NCI-H69 (cell line): ENCODE measurements around the gene GFOD1.
A peak's percentile ranks its signal among the peaks of the same experiment; 100 is the strongest.
"Not testable (repeated sequence)": the region's sequence is repeated elsewhere in the genome, so short reads cannot be mapped to it uniquely, and the experiment has no call there.

Source experiments
- DNase-seq: peaks from one replicate; lab custom pipeline; 2025; lab: John Stamatoyannopoulos, UW

The GFOD1 gene

GRCh38 chr6:13441778-13442177, 45.6 kb downstream of the GFOD1 start:
- DNase-seq = no peak

GRCh38 chr6:13439644-13440043, 47.8 kb downstream of the GFOD1 start:
- DNase-seq = no peak

GRCh38 chr6:13438126-13438525, 49.3 kb downstream of the GFOD1 start:
- DNase-seq = no peak

DNA sequence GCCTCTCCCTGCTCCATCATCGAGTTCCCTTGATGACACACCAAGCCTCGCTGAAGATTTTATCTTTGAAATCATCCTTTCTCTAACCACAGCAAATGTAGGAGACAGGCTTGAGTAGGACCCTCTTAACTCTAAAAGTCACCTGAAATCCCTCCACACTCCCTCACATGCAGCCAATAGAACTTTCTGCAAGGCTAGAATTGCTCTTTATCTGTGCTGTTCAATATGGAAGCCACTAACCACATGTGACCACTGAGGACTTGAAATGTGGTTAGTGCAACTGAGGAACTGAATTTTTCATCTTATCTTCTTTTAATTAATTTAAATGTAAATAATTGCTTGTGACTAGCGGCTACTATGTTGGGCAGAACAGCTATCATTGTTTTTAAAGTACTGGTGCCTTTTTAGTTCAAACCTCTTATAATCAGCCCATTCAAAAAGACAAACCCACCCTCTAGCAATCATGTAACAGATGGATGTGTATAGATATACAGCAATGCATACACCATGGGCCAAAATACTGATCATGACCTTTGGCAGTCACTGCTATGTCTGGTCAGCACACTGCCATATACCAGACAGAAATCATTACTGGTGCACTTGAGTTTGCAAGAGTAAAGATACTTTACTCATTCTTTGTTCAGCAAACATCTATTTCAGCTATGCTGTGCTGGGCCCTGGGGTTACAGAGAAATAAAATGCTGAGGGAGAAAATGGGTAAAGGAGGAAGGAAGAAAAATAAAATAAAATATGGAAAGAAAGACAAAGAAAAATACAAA, 50.0 kb downstream of the GFOD1 start:
- DNase-seq = no peak

GRCh38 chr6:13436399-13437217, 50.8 kb downstream of the GFOD1 start:
- DNase-seq = peak; percentile 40

GRCh38 chr6:13435477-13436246, 51.7 kb downstream of the GFOD1 start:
- DNase-seq = no peak

- no peak for DNase-seq
Observed at GRCh38 chr6:13434777-13435176, 52.6 kb downstream of the GFOD1 start.

DNA sequence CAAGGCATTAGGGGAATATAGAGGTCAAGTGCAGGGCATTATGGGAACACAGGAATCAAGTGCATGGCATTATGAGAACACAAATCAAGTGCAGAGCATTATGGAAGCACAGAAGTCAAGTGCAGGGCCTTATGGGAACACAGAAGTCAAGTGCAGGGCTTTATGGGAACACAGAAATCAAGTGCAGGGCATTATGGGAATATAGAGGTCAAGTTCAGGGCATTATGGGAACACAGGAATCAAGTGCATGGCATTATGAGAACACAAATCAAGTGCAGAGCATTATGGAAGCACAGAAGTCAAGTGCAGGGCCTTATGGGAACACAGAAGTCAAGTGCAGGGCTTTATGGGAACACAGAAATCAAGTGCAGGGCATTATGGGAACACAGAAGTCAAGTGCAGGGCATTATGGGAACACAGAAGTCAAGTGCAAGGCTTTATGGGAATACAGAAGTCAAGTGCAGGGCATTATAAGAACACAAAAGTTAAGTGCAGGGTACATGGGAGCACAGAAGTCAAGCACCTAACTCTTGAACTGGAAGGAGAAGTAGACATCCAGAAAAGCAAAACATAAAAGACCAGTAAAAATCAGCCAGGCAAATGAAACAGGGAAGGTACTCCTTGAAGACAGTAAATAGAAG, 53.1 kb downstream of the GFOD1 start:
- DNase-seq = not testable (repeated sequence)

GRCh38 chr6:13433709-13434121, 53.7 kb downstream of the GFOD1 start:
- DNase-seq = no peak

- no peak for DNase-seq
Observed at GRCh38 chr6:13432526-13433184, 54.7 kb downstream of the GFOD1 start.

DNA sequence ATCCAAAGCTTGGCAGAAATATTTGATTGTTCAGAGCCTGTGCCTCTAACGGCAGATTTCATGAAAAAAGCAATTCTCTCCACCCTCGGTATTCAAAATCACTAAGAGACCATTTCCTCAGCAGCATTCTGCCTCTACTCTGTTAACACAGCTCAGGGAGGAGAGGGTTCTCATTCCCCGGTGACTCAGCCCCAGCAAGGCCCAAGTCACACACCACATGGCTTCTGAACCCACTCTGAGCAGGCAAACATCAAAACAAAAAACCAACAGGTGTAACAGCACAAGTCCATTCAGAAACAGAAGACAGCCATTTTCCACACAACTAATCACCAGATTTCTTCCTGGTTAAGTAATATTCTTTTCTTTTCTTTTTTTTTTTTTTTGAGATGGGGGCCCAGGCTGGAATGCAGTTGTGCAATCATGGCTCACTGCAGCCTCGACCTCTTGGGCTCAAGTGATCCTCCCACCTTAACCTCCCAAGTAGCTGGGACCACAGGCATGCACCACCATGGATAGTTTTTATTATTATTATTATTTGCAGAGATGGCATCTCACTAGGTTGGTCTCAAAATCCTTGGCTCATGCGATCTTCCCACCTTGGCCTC, 55.4 kb downstream of the GFOD1 start:
- DNase-seq = peak; percentile 43

GRCh38 chr6:13431059-13431656, 56.2 kb downstream of the GFOD1 start:
- no peak for DNase-seq

- no peak for DNase-seq
Observed at GRCh38 chr6:13429406-13429753, 58.0 kb downstream of the GFOD1 start.

DNA sequence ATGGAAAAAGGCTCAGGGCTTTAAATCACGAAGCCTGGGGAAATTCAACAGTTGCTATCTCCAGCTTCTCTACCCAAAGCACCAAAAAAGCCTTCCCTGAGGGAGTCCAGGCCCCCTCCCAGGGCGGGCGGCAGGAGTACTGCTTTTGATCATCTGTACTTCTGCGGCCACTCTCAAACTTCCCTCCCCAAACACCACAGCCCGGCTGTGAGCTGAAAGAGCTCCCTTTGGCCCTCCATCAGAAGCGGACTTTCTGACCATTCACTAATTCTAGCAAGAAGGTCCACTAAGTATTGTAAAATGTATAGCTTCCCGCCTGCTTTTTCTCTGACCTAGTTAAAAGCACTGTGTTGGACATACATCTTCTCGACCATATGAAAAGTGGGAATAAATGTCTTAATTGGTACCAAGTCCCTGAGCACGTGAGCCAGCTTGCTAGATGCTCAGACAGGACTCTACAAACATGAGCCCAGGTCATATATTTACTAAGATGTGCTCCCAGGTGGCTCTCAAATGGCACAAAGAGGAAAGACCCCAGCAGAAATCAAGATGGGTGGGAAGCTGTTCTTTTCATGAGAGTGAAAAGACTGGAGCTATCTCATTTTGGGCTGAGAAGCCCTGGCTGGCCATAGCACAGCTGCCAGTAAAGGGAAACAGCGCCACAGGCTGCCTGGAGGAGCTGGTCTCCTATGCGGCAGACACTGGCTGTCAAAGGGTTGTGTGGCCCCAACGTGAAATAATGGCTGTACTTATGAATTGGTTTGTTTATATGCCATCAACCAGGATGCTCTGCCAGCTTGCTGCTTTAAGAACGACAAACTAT, 58.6 kb downstream of the GFOD1 start:
- peak; percentile 37 for DNase-seq

DNA sequence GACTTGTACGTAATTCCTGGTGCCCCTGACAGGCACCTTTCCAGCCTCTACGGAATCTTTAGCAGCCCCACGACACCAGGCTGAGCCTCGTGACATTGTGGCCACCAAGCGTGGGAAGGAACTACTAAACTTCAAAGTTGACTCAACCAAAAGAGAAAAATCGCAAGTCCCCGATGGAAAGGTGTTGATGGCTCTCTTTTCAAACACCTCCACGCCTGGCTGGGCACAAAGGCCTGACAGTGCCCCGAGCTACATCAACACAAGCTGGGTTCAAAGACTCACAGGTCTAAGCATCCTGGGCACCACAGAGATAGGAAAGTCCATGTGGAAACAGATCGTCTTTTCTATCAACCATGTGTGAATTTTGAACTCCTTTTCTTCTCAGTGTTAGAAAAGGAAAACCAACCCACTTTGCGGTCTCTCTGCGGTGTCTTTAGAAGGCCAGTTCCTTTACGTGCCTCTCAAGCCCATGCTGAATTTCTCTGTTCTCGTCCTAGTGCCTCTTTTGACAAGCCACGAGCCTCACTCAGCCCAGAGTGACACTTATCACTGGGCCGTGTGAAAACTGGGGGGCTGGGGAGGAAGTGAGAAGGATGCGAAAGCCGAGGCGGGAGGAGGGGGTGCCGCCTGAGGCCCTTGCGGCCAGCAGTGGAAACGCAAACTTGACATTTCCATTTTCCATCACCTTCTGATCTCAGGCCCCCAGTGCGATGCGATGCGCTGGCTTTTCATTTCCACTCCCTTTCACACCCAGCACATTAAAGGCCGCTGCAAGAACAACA, 59.4 kb downstream of the GFOD1 start:
- DNase-seq = no peak

GRCh38 chr6:13427316-13427715, 60.1 kb downstream of the GFOD1 start:
- DNase-seq = no peak

DNA sequence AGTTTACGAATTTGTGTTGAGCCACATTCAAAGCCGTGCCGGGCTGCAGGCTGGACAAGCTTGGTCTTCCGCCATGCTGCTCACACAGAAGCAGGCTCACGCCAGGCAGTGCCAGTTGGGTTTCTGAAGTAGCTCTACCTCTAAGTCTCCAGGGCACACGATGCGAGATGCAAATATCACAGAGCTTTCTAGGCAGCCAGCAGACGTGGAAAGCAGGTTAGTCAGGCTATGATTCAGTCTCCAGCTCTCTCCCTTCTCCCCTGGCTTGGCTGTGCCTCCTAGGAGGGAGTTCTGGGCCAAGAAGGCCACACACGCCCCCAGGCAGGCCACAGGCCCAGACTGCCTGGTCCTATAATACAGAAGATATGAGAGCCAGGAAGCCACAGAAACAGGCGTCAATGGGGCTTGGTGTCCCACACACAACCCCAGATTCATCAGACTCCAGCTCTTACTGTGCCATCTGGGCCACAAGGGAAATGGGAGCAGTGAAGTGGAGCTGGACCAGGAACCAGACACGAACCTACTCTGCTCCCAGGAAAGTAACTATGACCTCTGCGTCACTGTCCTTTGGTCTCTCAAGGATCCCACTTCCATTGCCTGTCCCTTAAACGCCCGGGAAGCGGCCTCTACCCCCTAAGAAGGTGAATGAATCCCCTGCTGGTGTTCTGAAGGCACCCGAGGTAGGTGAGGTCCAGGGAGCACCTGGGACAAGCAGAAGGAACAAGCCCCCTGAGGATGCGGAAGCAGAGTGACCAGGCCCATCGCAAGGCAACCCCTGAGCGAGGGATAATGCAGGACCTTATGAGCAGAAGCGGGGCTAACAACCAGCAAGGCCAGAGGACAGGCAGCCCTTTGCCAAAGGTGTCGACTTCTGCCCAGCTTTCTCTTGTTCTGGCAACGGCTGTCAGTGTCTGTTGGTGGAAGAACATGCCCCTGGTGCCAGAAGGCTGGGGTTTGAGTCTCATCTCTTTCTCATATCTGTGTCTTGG, 61.2 kb downstream of the GFOD1 start:
- no peak for DNase-seq
